ENCODE results near the gene ALG6. TPM values are rescaled to one million over a fixed set of nuclear protein-coding genes. Genes with fewer than 3 reads are reported as not detected.

Gene ALG6
- total RNA-seq, 1 experiment from 2014 or later, result 21.4 TPM

DNA sequence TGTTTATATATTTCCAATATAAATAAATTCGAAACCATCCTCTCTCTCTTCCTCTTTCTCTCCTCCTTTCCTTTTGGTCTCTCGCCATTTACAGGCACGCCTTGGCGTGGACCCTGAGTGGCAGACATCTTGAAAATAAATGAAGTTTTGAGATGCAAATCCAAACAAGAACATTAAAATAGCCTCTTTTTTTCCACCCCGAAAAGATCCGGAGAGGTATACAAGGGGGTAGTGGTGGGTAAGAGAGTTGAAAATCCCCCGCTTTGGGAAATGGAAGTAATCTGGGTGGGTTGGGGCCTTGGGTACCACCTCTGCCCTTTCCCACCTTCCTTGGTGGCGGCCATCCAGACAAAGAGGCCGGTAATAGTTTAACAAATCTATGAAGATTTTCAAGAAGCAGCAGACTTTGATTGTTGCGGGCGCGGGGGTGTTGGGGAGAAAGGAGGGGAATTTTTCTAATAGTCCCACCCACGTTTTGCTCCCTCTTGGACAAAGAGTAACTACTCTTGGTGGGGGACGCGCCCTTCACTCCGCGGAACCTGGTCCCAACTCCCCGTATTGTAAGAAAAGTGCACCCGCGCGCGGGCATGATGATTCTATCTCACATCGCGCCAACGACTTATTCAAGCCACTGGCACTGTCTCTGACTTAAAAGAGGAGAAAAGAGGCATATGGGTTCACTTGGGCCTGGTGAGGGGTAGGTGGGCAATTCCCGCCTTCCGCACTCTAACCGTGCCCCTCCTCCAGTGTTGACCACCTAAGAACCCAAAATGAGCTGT lies 49.0 kb upstream of the ALG6 start:
- no peak overlapping the region for H3K23ac ChIP-seq (ENCODE audit: insufficient read length, low read depth, low read length)
- Mint-ChIP-seq H3K27ac (peak overlapping the region in 1 of 3 experiments; percentile 73; a peak in 1 of 7 replicates), H3K36me3 (ENCODE audit: insufficient read depth in 1 of 3, low read depth in 3 of 3) (peaks cover 0 to 3% (median 0%) of the 10 kb centered on the region in 3 experiments; a peak in 2 of 7 replicates), H3K4me3 (peak overlapping the region; percentile 83 to 96), H3K9me3 (no peaks in the 10 kb centered on the region), H3K4me1 (peaks cover 51 to 53% of the 10 kb centered on the region in 2 experiments), H3K27me3 (ENCODE audit: low read depth) (peaks cover 54% of the 10 kb centered on the region)
- no peak overlapping the region for H4K91ac ChIP-seq (ENCODE audit: insufficient read length, low read depth, low read length)
- TF ChIP-seq, protein P1, sequence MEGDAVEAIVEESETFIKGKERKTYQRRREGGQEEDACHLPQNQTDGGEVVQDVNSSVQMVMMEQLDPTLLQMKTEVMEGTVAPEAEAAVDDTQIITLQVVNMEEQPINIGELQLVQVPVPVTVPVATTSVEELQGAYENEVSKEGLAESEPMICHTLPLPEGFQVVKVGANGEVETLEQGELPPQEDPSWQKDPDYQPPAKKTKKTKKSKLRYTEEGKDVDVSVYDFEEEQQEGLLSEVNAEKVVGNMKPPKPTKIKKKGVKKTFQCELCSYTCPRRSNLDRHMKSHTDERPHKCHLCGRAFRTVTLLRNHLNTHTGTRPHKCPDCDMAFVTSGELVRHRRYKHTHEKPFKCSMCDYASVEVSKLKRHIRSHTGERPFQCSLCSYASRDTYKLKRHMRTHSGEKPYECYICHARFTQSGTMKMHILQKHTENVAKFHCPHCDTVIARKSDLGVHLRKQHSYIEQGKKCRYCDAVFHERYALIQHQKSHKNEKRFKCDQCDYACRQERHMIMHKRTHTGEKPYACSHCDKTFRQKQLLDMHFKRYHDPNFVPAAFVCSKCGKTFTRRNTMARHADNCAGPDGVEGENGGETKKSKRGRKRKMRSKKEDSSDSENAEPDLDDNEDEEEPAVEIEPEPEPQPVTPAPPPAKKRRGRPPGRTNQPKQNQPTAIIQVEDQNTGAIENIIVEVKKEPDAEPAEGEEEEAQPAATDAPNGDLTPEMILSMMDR (conservative IDR thresholded peaks at IDR 0.05), result no peak
- H3K14ac ChIP-seq (ENCODE audit: insufficient read depth, low read length), result no peak overlapping the region
- peaks cover 7% of the 10 kb centered on the region; the same call in 1 of the 2 replicates for H3K4me1 ChIP-seq (ENCODE audit: insufficient read depth, low read length)
- no peak overlapping the region for H3K56ac ChIP-seq (ENCODE audit: insufficient read length, low read depth, low read length)
- no peak overlapping the region for H3K18ac ChIP-seq (ENCODE audit: insufficient read length, low read depth, low read length)
- peak overlapping the region; percentile 95 for H3K4me2 ChIP-seq (ENCODE audit: insufficient read depth, insufficient read length, low read length)
- H2BK5ac ChIP-seq (ENCODE audit: insufficient read length, low read length), result no peak overlapping the region
- DNase-seq, result no peak
- H4K8ac ChIP-seq (replicated peaks; ENCODE audit: insufficient read length, low read depth, low read length), result no peak overlapping the region
- no peaks in the 10 kb centered on the region for H4K20me1 ChIP-seq (ENCODE audit: control insufficient read depth, insufficient read depth, insufficient read length)
- H3K27me3 ChIP-seq (ENCODE audit: insufficient read depth, low read length), result no peaks in the 10 kb centered on the region; the same call in 1 of the 2 replicates
- no peak overlapping the region for H4K5ac ChIP-seq (ENCODE audit: insufficient read length, low read depth, low read length)
- H2AK5ac ChIP-seq (ENCODE audit: insufficient read length, low read length), result no peak overlapping the region
- WGBS (ENCODE audit: extremely low coverage, insufficient read length, low lambda C conversion rate), result no CpG with 5 or more reads among the region's 28 CpGs
- peaks cover 43% of the 10 kb centered on the region for H3K23me2 ChIP-seq (ENCODE audit: insufficient read length, low read depth, low read length, poor library complexity, severe bottlenecking)
- no peaks in the 10 kb centered on the region for H3K9me3 ChIP-seq (ENCODE audit: control insufficient read depth, low read depth, low read length)
- no peak overlapping the region for H3T11ph ChIP-seq (ENCODE audit: low read length)
- H3K9ac ChIP-seq (ENCODE audit: extremely low read depth, insufficient read length, low read length), result no peak overlapping the region
- no peak overlapping the region for H2BK15ac ChIP-seq (ENCODE audit: low read depth, low read length)
- no peak overlapping the region for H3K27ac ChIP-seq (ENCODE audit: insufficient read length, low read depth, low read length)
- H2BK120ac ChIP-seq (ENCODE audit: low read depth, low read length, poor library complexity, severe bottlenecking), result no peak overlapping the region
- no peaks in the 10 kb centered on the region for H3K79me1 ChIP-seq (ENCODE audit: insufficient read depth, low read depth, low read length, poor library complexity, severe bottlenecking)
- H2BK12ac ChIP-seq (ENCODE audit: insufficient read length, low read depth, low read length), result no peak overlapping the region
- no peak overlapping the region for H2AFZ ChIP-seq (ENCODE audit: low read length)
- H3K79me2 ChIP-seq (ENCODE audit: insufficient read depth, low read length), result no peaks in the 10 kb centered on the region
- H2BK20ac ChIP-seq (ENCODE audit: low read depth, low read length, poor library complexity, severe bottlenecking), result no peak overlapping the region
- no peak overlapping the region for H3K4ac ChIP-seq (ENCODE audit: low read depth, low read length)

Measured in H9 (cell line).